ENCODE data around the gene GSK3A.

GSK3A gene

DNA sequence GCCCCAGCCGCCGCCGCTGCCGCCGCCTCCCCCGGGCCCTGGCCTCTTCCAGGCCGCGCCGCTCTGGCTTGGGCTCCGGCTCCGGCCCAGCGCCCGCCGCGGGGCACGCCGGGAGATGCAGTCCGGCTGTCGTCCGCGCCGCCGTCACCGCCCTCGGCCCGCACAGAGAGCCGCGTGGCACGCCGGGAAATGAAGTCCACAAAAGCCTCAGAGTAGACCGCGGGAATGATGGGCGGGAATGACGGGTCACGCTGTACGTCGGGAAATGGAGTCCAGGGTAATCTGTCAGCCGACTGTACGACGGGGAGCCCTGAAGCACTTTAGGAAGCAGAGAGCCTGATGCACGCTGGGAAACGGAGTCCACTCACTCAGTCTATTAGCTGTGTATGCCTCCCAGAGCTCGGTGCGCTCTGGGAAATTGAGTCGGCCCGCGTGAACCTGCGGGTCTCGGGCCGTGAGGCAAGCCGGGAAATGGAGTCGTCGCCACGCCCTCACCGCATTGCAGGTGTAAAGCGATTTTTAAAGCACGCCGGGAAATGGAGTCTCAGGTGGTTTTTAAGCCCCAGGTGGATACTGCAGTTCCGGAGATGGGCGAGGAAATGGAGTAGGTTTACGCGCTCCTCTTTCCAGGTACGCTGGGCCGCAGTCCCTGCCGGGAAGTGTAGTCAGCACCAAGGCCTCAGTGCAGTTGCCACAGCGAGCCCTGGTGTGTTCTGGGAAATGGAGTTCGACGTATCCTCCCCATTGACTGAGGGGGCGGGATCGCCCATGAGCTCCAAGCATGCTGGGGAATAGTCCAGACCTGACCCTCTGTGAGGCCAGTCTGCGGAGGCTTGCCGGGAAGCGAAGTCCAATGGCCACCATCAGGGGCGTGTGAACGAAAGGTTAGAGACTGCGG is at the start of gene GSK3A:
Gene GSK3A (minus strand): TSS at position 91 of the 898 bp plus-strand sequence. CDS start 137 bp downstream, outside the sequence.
- DNase-seq, result peak; percentile 97 to 99 (median 99)

DNA sequence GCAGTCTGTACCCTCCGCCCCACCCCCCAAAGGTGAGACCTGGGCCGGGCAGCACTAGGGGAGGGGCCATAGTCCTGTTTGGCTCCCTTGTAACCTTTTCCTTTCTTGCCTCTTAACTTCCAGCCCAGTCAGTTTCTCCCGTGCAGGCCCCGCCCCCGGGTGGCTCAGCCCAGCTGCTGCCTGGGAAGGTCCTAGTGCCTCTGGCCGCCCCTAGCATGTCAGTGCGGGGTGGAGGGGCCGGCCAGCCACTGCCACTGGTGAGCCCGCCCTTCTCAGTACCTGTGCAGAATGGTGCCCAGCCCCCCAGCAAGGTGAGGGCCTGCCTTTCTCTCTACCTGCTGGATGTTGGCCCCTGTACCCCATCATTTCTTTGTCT is 49.0 kb upstream of the GSK3A start:
- no peak for DNase-seq

DNA sequence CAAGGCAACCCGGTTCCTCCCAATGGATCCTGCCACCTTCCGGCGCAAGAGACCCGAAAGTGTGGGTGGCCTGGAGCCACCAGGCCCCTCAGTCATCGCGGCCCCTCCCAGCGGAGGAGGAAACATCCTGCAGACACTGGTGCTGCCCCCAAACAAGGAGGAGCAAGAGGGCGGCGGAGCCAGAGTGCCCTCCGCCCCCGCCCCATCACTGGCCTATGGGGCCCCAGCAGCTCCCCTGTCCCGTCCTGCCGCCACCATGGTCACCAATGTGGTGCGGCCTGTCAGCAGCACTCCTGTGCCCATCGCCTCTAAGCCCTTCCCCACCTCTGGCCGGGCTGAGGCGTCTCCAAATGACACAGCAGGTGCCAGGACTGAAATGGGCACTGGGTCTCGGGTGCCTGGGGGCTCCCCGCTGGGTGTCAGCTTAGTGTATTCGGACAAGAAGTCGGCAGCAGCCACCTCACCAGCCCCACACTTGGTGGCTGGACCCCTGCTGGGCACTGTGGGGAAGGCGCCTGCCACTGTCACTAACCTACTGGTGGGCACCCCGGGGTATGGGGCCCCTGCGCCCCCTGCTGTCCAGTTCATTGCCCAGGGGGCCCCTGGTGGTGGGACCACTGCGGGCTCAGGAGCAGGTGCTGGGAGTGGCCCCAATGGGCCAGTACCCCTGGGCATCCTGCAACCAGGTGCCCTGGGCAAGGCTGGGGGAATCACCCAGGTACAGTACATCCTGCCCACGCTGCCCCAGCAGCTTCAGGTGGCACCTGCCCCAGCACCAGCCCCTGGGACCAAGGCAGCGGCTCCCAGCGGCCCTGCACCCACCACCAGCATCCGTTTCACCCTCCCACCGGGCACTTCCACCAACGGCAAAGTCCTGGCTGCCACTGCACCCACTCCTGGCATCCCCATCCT is 48.4 kb upstream of the GSK3A start:
- DNase-seq, result peak; percentile 29 to 65 (median 47)

DNA sequence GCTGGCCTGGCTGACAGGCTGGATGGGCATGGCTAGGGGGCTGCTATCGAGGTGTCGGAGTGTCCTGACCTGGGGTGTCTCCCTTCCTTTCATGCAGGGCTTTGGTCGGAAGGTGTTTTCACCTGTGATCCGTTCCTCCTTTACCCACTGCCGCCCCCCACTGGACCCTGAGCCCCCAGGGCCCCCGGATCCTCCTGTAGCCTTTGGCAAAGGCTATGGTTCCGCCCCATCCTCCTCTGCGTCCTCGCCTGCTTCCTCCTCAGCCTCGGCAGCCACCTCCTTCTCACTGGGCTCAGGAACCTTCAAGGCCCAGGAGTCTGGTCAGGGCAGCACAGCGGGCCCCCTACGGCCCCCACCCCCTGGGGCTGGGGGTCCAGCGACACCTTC is 47.7 kb upstream of the GSK3A start:
- DNase-seq, result no peak

DNA sequence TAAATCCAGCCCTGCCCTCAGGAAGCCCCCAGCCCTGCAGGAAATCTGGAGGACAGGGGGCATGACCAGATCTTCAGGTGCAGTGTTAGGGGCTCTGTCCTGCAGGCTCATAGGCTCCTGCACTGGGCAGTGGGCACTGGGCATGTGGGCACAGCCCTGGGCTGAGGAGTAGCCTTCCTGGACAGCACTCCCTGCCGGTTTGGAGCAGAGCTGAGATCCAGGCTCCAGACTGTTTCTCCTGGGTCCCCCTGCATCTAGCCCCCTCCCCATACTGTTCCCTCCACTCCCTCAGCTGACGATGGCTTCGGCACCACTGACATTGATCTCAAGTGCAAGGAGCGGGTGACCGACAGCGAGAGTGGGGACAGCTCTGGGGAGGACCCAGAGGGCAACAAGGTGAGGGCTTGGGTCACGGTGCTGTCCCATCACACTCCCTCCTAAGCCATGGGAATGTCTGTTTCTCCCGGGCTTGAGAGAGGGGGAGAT is 47.2 kb upstream of the GSK3A start:
- no peak for DNase-seq

DNA sequence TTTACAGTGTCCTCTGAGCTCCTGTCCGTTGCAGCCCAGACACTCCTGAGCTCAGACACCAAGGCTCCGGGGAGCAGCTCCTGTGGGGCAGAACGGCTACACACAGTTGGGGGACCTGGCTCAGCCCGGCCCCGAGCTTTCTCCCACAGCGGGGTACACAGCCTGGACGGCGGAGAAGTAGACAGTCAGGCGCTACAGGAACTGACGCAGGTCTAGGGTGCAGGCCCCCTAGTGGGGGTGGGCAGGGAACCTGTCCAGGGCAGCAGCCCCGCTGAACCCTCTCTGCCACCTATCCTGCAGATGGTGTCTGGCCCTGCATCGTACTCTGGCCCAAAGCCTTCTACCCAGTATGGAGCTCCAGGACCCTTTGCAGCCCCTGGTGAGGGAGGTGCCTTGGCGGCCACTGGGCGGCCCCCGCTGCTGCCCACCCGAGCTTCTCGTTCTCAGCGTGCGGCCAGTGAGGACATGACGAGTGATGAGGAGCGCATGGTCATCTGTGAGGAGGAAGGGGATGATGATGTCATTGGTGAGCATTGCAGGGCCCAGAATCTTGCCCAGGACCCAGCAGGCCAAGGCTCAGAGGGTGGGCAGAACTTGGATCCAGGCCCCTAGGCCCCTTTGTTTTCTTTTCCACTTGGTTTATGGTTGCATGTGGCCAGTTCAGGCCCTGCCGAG is 46.6 kb upstream of the GSK3A start:
- DNase-seq, result no peak

DNA sequence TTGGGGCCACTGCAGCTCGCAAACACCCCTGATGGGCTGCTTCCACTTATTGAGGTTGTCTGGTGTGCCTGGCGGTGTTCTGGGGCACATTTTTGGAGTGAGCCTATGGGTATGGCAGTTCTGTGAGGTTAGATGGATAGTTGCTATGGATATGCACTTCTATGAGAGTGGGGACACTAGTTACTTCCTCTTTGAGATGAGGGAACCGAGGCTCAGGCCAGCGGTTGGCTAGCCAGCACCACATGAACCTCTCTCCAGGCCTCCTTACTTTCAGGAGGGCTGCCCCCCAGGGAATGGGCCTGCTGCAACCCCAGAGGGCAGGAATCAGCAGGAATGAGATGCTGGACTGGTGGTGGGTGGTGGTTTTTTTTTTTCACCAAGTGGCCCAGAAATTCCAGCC is 46.0 kb upstream of the GSK3A start:
- no peak for DNase-seq

DNA sequence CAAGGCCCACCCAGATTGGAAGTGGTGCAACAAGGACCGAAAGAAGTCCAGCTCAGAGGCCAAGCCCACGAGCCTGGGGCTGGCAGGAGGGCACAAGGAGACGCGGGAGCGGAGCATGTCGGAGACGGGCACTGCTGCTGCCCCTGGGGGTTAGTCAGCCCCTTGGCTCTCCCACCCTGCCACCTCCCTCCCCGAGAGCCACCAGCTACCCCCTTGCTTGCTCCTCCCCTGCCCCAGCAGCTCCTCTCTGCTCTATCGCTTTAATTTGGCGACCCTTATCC is 45.4 kb upstream of the GSK3A start:
- DNase-seq, result no peak

DNA sequence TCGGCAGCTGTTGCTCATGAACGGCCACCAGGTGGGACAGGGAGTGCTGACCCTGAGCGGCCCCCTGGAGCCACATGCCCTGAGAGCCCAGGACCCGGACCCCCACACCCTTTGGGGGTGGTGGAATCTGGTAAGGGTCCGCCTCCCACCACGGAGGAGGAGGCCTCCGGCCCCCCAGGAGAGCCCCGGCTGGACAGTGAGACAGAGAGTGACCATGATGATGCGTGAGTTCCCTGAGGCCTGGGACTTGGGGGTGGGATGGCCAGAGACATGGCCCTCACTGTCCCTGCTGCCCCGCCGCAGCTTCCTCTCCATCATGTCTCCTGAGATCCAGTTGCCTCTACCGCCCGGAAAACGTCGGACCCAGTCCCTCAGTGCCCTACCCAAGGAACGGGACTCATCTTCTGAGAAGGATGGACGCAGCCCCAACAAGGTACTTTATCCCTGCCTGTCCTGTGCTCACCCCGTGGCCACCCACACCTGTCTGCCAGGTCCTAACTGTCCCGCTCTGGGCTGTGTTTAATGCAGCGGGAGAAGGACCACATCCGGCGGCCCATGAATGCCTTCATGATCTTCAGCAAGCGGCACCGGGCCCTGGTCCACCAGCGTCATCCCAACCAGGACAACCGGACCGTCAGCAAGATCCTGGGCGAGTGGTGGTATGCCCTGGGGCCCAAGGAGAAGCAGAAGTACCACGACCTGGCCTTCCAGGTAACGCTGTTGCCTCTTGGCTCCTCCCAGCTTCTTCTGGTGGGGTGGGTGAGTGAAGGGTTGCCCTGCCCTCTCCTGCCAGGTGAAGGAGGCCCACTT is 44.8 kb upstream of the GSK3A start:
- no peak for DNase-seq

DNA sequence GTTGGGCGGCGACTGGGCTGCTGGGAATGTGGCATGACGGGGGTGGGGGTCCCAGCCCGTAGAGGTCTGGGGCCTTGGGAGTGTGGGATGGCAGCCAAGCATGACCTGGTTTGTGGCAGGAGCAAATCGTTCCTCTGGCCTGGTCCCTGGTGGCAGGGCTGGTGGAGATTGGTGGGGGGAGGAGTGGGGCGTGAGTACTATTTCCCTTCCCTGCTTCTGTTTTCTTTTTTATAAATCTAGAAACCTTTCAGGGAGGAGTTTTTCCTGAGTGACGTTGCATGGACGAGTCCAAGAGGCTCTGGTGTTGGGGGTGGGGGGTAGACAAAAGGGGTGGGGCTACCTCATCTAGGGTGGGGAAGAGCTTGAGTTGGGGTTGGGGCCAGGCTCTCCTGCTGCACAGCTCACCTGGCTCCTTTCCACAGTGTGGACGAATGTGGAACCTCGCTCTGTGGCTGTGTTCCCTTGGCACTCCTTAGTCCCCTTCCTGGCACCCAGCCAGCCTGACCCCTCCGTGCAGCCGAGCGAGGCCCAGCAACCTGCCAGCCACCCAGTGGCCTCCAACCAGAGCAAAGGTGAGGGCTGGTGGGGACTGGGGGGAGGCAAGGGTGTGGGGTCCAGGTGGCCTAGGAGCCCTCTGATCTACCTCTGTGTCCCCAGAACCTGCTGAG is 44.1 kb upstream of the GSK3A start:
- no peak for DNase-seq

DNA sequence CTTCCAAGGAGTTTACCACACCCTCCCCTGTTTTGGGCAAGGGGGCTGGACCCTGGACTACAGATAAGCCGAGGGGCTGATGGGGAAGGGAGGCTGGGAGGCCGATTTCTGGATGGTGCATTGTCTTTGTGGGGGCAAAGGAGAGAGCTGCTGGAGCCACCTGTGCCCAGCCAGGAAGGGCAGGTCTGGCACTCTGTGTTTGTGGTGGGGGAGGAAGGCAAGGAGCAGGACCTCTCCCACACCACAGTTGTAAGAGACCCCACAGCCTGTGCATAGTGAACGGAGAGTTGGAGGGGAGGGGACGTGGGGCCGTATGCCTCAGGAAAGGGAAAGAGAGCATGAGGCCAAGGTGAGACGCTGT is 43.6 kb upstream of the GSK3A start:
- no peak for DNase-seq

DNA sequence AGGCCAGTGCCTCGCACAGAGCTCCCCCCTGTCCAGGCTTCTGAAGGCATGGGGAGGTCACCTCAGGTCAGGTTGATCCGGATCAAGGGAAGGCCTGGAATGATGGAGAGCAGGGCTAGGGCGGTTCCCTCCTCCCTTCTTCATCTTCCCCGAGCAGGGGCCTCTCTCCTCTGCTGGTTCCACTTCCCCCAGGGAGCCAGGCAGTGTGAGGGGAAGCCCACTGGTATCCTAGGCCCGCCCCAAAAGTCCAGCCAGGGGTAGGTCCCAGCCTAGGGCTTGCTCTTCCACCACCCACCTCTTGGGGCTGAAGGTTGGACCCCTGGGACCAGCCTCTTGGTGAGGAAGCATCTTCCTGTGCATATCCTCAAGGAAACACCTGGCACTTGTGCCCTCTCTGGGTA is 43.1 kb upstream of the GSK3A start:
- no peak for DNase-seq

DNA sequence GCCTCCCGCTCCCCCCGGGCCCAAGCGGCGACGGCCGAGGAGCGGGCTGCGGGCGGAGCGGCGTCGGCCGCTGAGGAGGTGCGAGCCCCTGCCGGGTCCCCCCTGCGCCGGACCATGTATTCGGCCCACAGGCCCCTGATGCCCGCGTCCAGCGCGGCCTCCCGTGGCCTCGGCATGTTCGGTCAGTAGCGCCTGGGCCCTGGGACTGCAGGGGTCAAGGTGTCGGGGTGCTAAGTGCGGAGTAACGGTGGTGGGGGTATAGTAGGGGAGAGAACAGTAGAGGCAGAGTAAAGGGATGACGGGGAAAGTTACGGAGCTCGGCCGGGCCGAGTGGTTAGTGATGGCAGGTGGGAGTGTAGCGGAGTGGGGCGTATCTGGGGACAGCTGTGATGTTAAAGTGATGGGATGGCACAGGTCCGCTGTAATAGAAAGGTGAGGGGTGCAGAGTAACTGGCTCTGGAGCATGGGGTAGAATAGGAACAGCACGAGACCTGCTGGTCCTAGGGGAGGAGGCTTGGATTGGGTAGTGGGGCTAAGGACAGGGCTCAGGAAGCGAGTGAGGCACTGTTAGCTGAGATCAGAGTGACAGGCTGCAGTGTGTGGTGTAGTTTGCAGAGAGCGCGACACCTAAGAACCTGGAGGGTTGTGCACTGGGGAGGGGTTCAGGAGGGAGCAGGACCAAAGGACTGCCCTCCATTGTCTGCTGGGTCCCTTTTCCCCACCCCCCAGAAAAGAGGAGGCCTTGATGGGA is 42.4 kb upstream of the GSK3A start:
- DNase-seq, result peak in 3 of 6 experiments; percentile 34 to 66 (median 49)

DNA sequence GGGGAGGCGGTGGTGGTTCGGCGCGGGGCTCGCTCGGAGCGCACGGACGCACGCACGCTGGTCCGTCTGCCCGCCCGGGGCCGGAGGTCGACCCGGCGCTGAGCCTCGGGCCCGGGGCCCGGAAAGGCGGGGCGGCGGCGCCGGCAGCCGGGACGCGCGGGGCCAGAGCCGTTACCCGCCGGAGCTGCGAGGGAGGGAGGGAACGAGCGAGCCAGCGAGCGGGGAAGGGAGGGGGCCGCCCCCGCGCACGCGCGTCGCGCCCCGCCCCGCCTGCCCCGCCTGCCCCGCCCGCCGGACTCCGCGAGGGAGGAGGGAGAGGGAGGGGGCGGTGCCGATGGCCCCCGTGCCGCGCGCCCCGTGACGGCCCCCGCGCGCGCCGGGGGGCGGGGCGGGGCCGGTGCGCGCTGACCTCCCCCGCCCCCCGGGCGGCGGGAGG is 41.7 kb upstream of the GSK3A start:
- peak; percentile 81 to 98 (median 90) for DNase-seq

DNA sequence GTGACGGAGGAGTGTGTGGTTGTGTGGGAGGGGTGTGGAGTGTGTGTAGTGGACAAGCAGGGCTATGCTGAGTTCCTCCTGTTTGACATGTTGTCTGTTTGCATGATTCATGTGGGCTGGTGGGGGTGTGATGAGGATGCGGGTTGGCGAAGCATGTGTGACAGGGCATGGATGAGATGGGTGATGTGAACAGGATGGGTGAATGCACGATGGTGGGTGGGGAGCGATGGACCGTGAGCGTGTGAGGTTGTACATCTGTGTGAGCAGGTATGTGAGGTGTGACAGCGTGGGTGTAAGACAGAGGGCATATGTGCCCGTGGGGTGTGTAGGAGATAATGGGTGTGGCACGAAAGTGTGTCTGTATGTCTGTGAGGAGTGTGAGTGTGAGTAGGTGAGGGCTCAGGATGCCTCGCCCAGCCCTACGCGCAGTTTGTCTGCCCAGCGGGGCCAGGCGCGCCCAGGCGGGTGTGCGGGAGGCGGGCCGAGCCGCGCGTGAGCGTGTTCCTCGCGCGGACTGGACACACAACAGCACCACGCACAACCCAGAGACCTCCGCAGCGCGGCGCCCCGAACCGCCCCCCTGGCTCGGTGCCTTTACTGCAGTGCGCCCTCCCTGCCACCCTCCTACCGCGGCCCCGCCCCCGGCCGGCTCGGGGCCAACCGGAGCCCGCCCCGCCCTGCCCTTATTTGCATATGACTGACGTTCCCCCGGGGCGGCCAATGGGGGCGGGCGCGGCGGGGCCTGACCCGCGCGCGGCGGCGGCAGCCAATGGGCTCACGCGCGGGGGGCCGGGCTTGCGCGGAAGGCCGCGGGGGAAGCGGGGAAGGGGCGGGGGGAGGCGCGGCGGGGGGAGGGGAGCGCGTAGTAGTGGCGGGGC is 41.0 kb upstream of the GSK3A start:
- DNase-seq, result peak; percentile 93 to 99 (median 96)

DNA sequence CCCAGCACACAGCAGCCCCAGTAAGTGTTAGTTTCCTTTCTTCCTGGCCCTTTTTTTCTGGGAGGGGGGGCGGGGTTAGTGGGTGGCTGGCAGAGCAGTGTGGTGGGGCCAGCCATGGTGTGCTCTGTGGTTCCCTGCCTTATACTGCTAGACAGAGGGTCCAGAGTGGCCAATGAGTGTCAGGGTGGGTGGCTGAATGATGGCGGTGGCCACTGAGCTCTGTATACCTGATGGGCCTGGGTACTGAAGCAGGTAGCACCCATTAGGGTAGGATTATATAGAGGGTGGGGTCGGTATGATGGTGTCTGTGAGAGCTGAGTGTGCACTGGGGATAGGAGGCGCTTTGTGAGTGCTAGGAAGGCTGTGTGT is 40.4 kb upstream of the GSK3A start:
- no peak for DNase-seq

DNA sequence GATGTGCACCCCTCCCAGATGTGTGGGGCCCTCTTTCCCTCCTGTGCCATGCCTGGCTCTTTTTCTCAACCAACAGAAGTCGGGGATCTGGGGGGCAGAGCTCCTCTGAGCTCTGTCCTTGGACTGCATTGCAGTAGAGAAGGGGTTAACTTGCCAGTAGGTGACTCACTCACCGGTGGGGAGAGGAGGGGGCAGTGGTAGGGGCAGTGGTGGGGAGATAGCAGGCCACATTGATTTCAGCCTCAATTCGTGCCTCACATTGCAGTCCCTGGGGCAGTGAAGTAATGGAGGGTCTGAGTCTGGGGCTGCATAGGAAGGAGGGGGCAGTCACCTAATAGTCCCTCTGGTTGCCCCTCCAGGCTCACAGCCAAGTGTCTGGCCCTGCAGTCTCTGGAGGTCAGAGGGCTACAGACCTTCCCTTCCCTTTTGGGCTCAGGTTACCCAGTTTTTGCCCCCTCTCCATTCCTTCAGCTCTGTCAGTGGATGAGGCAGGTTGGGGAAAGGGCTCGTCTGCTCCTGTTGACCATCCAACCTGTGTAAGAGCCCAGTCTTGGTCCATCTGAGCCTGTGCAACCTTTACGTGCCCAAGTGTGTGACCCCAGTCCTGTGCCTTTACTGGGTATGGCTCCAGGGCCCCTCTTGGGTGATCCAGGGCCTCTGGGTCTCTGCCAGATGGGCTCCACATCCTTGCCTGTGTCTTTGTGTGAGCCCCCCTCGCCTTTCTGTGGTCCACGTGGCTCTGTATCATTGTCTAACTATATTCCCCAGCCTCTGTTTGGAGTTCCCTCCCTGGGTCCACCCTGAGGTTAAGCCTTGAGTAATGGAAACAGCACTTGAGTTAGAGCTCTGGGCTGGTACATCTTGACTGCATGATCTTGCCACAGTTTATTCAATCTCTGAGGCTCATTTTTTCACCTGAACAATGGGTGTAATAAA is 39.7 kb upstream of the GSK3A start:
- peak in 1 of 6 experiments; percentile 46 for DNase-seq

DNA sequence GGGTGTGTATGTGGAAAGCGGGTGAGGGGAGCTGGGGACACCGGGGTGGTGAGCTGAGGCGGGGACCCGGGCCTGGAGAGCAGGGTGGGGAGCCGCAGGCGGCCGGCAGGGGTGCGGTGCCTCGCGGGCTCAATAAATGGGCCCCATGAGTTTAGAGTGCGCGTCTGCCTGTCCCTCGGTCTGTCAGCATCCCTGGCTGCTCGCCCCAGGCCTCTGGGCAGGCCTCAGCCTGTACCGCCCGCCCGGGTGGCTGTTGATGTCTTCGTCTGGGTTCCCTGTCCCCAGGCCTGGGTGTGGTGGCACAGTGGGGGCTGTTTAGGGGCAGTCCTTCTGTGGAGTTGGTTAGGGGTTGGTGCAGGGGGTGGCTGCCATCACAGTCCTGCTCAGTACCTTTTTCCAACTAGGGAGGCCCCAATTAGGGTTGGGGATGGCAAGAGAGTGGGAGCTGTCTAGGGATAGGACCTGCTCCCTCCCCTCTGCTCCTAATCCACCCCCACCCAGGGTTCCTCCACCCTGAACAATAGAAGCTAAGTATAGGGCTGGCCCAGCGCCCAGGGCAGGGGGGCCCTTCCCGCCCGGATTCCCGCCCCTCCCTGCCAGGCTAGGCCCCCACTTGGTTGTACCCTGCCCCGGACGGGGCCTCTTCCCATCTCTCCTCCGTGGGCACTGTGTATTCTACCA is 38.9 kb upstream of the GSK3A start:
- peak in 3 of 6 experiments; percentile 38 to 42 (median 42) for DNase-seq

Data from stimulated activated naive CD4-positive, alpha-beta T cell (primary cell).